ENCODE measurements around the gene HRCT1.

GRCh38 chr9:35951736-35952135, 45.7 kb downstream of the HRCT1 start:
- no peak for TF ChIP-seq POLR2A (IDR thresholded peaks at IDR 0.05; ENCODE audit: low read depth, low read length)
- no peak for TF ChIP-seq POLR2AphosphoS5 (IDR thresholded peaks at IDR 0.05; ENCODE audit: low read depth, low read length)

All from GM12892 (cell line).